Ascending aorta (tissue), 2 donors: Measurements from ENCODE around the gene UBE2N. TPM values are rescaled to one million over a fixed set of nuclear protein-coding genes. Genes with fewer than 3 reads are reported as not detected.
"Not testable (repeated sequence)": the region's sequence is repeated elsewhere in the genome, so short reads cannot be mapped to it uniquely, and the experiment has no call there.

Experiments used
- DNase-seq, 2 donors: peaks; one replicate each; pipeline ENCODE4 v3.0.0-alpha.2; 2019; ENCODE audit warnings: low spot score in 2 of 2
- H3K27ac ChIP-seq, 2 donors: fragments of 200-600 bp; sonication (generic); one replicate each; pipeline ENCODE4 v1.5.1; 2016 to 2017; ENCODE audit warnings: mild to moderate bottlenecking in 1 of 2
- H3K27me3 ChIP-seq: fragments of 200-600 bp; sonication (generic); one replicate; pipeline ENCODE4 v1.5.1; 2017
- H3K36me3 ChIP-seq, 2 donors: fragments of 200-600 bp; sonication (generic); one replicate each; pipeline ENCODE4 v1.5.1; 2016
- H3K4me1 ChIP-seq, 2 donors: fragments of 200-600 bp; sonication (generic); one replicate each; pipeline ENCODE4 v1.5.1; 2016 to 2017; ENCODE audit warnings: mild to moderate bottlenecking in 1 of 2
- H3K4me3 ChIP-seq, 2 donors: fragments of 200-600 bp; sonication (generic); one replicate each; pipeline ENCODE4 v1.5.1; 2016 to 2017; ENCODE audit warnings: mild to moderate bottlenecking in 1 of 2
- H3K9me3 ChIP-seq, 2 donors: fragments of 200-600 bp; sonication (generic); one replicate each; pipeline ENCODE4 v1.5.1; 2016
- CTCF ChIP-seq, 3 experiments: fragments of 200-600 bp in 2 of 3; fragments of 450-650 bp in 1 of 3; sonication (generic) in 2 of 3; IDR thresholded peaks; one replicate each; pipeline ENCODE4 v1.5.1; 2016 to 2019; ENCODE audit warnings: antibody characterized with exemption in 3 of 3, mild to moderate bottlenecking in 1 of 3, moderate library complexity in 1 of 3
- intact Hi-C: fragments of 100-400 bp; cut with DNase I; formaldehyde crosslinking; loops from one replicate; pipeline ENCODE4 v1.15.1; 2023
- total RNA-seq: library from RNA; depleted of rRNA; stranded (reverse); fragments of >200 nt; gene quantifications from one replicate; pipeline ENCODE4 v1.1.0, GENCODE V29; 2016

Gene UBE2N
- total RNA-seq, 1 donor from 2014 or later, result 19.4 TPM

GRCh38 chr12:93415723-93416464 lies 25.9 kb downstream of the UBE2N start:
- H3K27ac ChIP-seq, result peak overlapping the region; percentile 73 to 78
- intact Hi-C loops, result loop anchor here (5.0 to 10.0 kb wide), 2 partner anchors 489 to 631 kb away; partner anchors contain the start of gene EEA1
- DNase-seq, result no peak
- TF ChIP-seq CTCF (IDR thresholded peaks at IDR 0.05), result no peak
- H3K4me3 ChIP-seq, result no peak overlapping the region
- peaks cover 0 to 23% of the 10 kb centered on the region in 2 donors for H3K4me1 ChIP-seq
- H3K9me3 ChIP-seq, result no peaks in the 10 kb centered on the region
- no peaks in the 10 kb centered on the region for H3K27me3 ChIP-seq
- H3K36me3 ChIP-seq, result no peaks in the 10 kb centered on the region

GRCh38 chr12:93413064-93413463 lies 28.7 kb downstream of the UBE2N start:
- Histone ChIP-seq H3K4me3 (no peak overlapping the region), H3K4me1 (peaks cover 0 to 30% of the 10 kb centered on the region in 2 donors), H3K27me3 (no peaks in the 10 kb centered on the region), H3K9me3 (no peaks in the 10 kb centered on the region), H3K27ac (no peak overlapping the region), H3K36me3 (peaks cover 0 to 12% of the 10 kb centered on the region in 2 donors)
- no peak for TF ChIP-seq CTCF (IDR thresholded peaks at IDR 0.05)
- no peak for DNase-seq
- intact Hi-C loops, result loop anchor here (10.0 kb wide), 1 partner anchor 628 kb away; no protein-coding TSS in a partner anchor

- not testable (repeated sequence) for H3K9me3 ChIP-seq, H3K27me3 ChIP-seq, H3K4me3 ChIP-seq, H3K27ac ChIP-seq, DNase-seq
- Histone ChIP-seq H3K4me1 (peaks cover 0 to 30% of the 10 kb centered on the region in 2 donors), H3K36me3 (peaks cover 0 to 12% of the 10 kb centered on the region in 2 donors)
- intact Hi-C loops, result loop anchor here (10.0 kb wide), 1 partner anchor 628 kb away; no protein-coding TSS in a partner anchor
Measured at GRCh38 chr12:93412396-93412795, 29.4 kb downstream of the UBE2N start.

- H3K4me1 ChIP-seq, result peaks cover 0 to 27% of the 10 kb centered on the region in 2 donors
- DNase-seq, H3K27me3 ChIP-seq, H3K27ac ChIP-seq, H3K4me3 ChIP-seq, H3K9me3 ChIP-seq: not testable (repeated sequence)
- intact Hi-C loops, result loop anchor here (10.0 kb wide), 1 partner anchor 626 kb away; no protein-coding TSS in a partner anchor
- peaks cover 0 to 12% of the 10 kb centered on the region in 2 donors for H3K36me3 ChIP-seq
Measured at GRCh38 chr12:93411060-93411459, 30.7 kb downstream of the UBE2N start.

- peaks cover 0 to 12% of the 10 kb centered on the region in 2 donors for H3K36me3 ChIP-seq
- H3K9me3 ChIP-seq, H3K4me3 ChIP-seq, H3K27ac ChIP-seq, DNase-seq, H3K27me3 ChIP-seq: not testable (repeated sequence)
- peaks cover 0 to 19% of the 10 kb centered on the region in 2 donors for H3K4me1 ChIP-seq
- intact Hi-C loops, result loop anchor here (10.0 kb wide), 1 partner anchor 625 kb away; no protein-coding TSS in a partner anchor
Measured at GRCh38 chr12:93409343-93410187, 32.2 kb downstream of the UBE2N start.

GRCh38 chr12:93408813-93409212 lies 32.9 kb downstream of the UBE2N start:
- Histone ChIP-seq H3K4me1 (peaks cover 0 to 19% of the 10 kb centered on the region in 2 donors), H3K27ac (no peak overlapping the region), H3K27me3 (no peaks in the 10 kb centered on the region), H3K36me3 (peaks cover 0 to 13% of the 10 kb centered on the region in 2 donors), H3K9me3 (no peaks in the 10 kb centered on the region), H3K4me3 (no peak overlapping the region)
- intact Hi-C loops, result no loop called here
- TF ChIP-seq CTCF (IDR thresholded peaks at IDR 0.05), result no peak
- DNase-seq, result no peak

- intact Hi-C loops, result no loop called here
- Histone ChIP-seq H3K36me3 (peaks cover 0 to 22% of the 10 kb centered on the region in 2 donors), H3K9me3 (no peaks in the 10 kb centered on the region), H3K4me1 (peaks cover 0 to 13% of the 10 kb centered on the region in 2 donors), H3K27ac (no peak overlapping the region), H3K27me3 (no peaks in the 10 kb centered on the region), H3K4me3 (no peak overlapping the region)
- no peak for DNase-seq
- TF ChIP-seq CTCF (IDR thresholded peaks at IDR 0.05), result no peak
Measured at GRCh38 chr12:93407963-93408283, 33.8 kb downstream of the UBE2N start.
